Progenitor cell of endocrine pancreas (in vitro differentiated cells): ENCODE results near the gene IL31. TPM values are rescaled to one million over a fixed set of nuclear protein-coding genes. Genes with fewer than 3 reads are reported as not detected.
A peak's percentile ranks its signal among the peaks of the same experiment; 100 is the strongest.
"Not testable (repeated sequence)": the region's sequence is repeated elsewhere in the genome, so short reads cannot be mapped to it uniquely, and the experiment has no call there.

Experiments
- DNase-seq: peaks from one replicate; pipeline ENCODE4 v3.0.0; 2021; ENCODE audit warnings: low spot score; ENCODE audit not compliant: unreplicated experiment
- H3K27ac Mint-ChIP-seq: 2 replicates; pipeline ENCODE4 v1.8.0; 2021; ENCODE audit warnings: mild to moderate bottlenecking, moderate library complexity, mixed read lengths
- H3K27me3 Mint-ChIP-seq: 2 replicates; pipeline ENCODE4 v1.8.0; 2021; ENCODE audit warnings: mixed read lengths
- H3K36me3 Mint-ChIP-seq: 2 replicates; pipeline ENCODE4 v1.8.0; 2022; ENCODE audit warnings: mixed read lengths; ENCODE audit not compliant: insufficient read depth
- H3K4me1 Mint-ChIP-seq: 2 replicates; pipeline ENCODE4 v1.8.0; 2021; ENCODE audit warnings: low read depth, mixed read lengths
- H3K4me3 Mint-ChIP-seq: 2 replicates; pipeline ENCODE4 v1.8.0; 2021; ENCODE audit warnings: low read depth, mild to moderate bottlenecking, moderate library complexity, mixed read lengths
- H3K9me3 Mint-ChIP-seq: 2 replicates; pipeline ENCODE4 v1.8.0; 2021; ENCODE audit warnings: low read depth, mixed read lengths
- total RNA-seq: library from RNA; stranded (reverse); gene quantifications from 2 replicates; pipeline ENCODE4 v1.2.1, GENCODE V29; 2021
- TF ChIP-seq, protein P1 (sequence below): fragments of 200-600 bp; sonication (generic); IDR thresholded peaks from one replicate; pipeline ENCODE4 v1.5.0; 2021; ENCODE audit warnings: antibody characterized with exemption, mild to moderate bottlenecking; ENCODE audit not compliant: unreplicated experiment

Gene IL31
- total RNA-seq, 1 donor from 2014 or later, result not detected

DNA sequence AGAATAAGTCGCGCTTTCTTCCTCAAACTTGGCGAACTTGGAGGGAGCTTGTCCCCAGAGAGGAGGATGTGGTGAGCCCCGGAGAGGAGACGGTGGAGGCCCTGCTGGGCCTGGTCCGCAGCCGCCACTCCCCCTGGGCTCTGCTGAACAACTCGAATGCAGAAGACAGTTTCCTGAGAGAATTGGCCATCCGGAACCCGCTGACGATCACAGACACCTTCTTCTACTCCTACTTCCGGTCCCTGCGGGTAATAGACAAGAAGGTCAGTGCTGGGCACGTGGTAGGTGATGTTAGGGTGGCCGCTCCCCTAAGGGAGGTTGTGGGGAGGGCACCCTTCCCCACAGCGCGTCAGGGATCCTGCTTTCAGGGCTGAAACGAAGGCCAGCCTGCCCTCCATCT is 10.5 kb upstream of the IL31 start:
- no peak overlapping the region for H3K27ac Mint-ChIP-seq
- peaks cover 8% of the 10 kb centered on the region for H3K27me3 Mint-ChIP-seq
- no peak for DNase-seq
- no peaks in the 10 kb centered on the region for H3K36me3 Mint-ChIP-seq
- TF ChIP-seq, protein P1, sequence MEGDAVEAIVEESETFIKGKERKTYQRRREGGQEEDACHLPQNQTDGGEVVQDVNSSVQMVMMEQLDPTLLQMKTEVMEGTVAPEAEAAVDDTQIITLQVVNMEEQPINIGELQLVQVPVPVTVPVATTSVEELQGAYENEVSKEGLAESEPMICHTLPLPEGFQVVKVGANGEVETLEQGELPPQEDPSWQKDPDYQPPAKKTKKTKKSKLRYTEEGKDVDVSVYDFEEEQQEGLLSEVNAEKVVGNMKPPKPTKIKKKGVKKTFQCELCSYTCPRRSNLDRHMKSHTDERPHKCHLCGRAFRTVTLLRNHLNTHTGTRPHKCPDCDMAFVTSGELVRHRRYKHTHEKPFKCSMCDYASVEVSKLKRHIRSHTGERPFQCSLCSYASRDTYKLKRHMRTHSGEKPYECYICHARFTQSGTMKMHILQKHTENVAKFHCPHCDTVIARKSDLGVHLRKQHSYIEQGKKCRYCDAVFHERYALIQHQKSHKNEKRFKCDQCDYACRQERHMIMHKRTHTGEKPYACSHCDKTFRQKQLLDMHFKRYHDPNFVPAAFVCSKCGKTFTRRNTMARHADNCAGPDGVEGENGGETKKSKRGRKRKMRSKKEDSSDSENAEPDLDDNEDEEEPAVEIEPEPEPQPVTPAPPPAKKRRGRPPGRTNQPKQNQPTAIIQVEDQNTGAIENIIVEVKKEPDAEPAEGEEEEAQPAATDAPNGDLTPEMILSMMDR, result no peak
- H3K4me1 Mint-ChIP-seq, result no peaks in the 10 kb centered on the region
- peak overlapping the region; percentile 74 for H3K4me3 Mint-ChIP-seq
- H3K9me3 Mint-ChIP-seq, result no peaks in the 10 kb centered on the region

DNA sequence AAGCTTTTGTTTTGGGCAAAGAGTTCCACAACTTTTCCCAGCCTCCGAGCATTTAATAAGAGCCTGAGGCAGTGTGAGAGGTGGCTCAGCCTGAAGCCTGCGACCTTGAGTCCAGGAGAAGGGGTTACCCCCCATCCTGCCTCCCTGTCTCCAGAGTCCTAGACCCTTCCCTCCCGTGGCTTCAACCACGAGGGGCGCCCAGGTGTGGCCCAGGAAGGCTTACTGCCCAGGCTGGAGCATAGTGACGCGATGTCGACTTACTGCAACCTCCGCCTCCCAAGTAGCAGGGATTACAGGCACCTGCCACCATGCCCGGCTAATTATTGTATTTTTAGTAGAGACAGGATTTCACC is 9.5 kb upstream of the IL31 start:
- H3K4me1 Mint-ChIP-seq, result no peaks in the 10 kb centered on the region
- TF ChIP-seq, protein P1, result no peak
- H3K9me3 Mint-ChIP-seq, result no peaks in the 10 kb centered on the region
- no peaks in the 10 kb centered on the region for H3K36me3 Mint-ChIP-seq
- peak overlapping the region; percentile 74 for H3K4me3 Mint-ChIP-seq
- no peak overlapping the region for H3K27ac Mint-ChIP-seq
- no peak for DNase-seq
- H3K27me3 Mint-ChIP-seq, result peaks cover 8% of the 10 kb centered on the region

DNA sequence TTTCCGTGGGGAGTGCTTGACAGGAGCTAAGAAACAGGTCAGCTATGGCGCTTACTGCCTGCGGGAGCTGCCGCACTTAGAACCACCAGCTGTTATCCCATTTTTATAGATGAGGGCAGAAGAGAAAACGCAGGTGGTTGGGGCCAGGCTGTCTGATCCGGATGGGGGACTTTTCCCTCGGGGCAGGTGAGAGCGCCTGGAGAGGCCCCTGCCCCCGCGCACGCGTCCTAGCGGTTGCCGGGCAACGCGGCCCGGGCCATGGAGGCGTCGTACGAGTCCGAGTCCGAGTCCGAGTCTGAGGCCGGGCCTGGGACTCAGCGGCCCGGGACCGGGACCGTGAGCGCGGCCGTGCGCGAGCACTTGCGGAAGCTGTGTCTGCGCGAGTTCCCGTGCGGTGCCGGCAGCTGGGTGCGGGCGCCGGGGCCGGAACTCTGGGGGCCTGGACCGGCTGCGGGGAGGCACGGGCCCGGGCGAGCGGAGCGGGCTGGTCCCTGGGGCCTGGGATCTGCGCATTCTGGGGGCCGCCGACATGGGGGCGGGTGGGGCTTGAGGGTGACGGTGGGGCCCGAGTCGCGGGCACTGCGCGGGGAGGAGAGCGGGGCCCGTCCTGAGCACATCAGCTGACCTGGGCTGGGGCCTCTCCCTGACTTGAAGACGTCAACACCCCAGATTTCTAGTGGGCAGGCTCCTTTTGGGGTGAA is 9.0 kb upstream of the IL31 start, which contains the start of gene LRRC43:
Gene LRRC43, plus strand, starts transcription at position 237 of the 701 bp plus-strand sequence. Its CDS starts 22 bp downstream, at position 259.
- H3K9me3 Mint-ChIP-seq, result no peaks in the 10 kb centered on the region
- peak within 1 kb of the TSS; percentile 67 for H3K27ac Mint-ChIP-seq
- H3K4me1 Mint-ChIP-seq, result no peaks in the 10 kb centered on the region
- no peaks in the 10 kb centered on the region for H3K36me3 Mint-ChIP-seq
- peak within 1 kb of the TSS; percentile 74 for H3K4me3 Mint-ChIP-seq
- peak; percentile 61 for DNase-seq
- TF ChIP-seq, protein P1, result no peak
- peaks cover 8% of the 10 kb centered on the region for H3K27me3 Mint-ChIP-seq

DNA sequence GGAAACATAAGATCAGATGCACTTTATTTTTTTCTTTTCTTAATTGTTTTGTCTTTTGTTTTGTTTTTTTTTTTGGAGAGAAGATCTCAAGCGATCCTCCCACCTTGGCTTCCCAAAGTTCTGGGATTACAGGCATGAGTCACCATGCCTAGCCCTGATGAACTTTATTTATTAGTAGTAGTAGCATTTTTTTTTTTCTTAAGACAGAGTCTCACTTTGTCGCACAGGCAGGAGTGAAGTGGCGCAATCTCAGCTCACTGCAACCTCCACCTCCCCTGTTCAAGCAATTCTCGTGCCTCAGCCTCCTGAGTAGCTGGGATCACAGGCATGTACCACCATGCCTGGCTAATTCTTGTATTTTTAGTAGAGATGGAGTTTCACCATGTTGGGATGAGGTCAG is 2.5 kb upstream of the IL31 start:
- H3K4me1 Mint-ChIP-seq, H3K27ac Mint-ChIP-seq, H3K4me3 Mint-ChIP-seq, DNase-seq, H3K9me3 Mint-ChIP-seq, H3K36me3 Mint-ChIP-seq: not testable (repeated sequence)
- H3K27me3 Mint-ChIP-seq, result peaks cover 13% of the 10 kb centered on the region

DNA sequence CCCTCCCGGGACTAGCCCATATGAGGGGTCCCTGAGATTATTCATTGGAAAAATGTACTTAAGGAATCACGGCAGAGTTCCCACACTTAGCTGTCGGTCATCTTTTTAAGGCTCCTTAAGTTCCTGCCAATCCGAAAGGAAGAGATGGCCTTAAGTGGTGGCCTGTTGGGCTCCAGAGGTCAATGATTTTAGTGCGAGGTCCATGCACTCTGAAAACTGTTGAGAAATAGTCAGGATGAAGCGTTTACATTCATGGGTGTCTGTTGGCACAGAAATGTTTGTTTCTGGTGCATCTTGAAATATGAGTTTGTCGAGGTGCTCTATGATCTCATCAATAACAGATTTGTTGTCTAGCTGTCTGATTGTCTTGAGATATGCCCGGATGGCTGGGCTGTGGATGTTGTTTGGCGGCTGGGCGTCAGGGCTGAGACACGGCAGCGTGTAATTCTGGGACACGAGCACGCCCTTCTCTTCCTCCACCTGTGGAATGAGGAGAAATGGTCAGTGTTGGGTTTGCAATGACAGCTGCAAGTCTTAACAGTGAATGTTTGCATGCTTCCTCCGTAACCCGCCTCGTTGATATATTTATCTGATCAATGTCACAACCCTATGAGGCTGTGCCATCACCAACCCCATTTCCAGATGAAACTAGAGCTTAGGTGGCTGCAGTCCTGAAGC is 1.6 kb downstream of the IL31 start:
- no peak for DNase-seq

More for the DNA sequence above, 1.6 kb downstream of the IL31 start:
- no peak overlapping the region for H3K4me3 Mint-ChIP-seq
- no peaks in the 10 kb centered on the region for H3K9me3 Mint-ChIP-seq
- H3K4me1 Mint-ChIP-seq, result no peaks in the 10 kb centered on the region
- H3K27me3 Mint-ChIP-seq, result peaks cover 10% of the 10 kb centered on the region
- H3K27ac Mint-ChIP-seq, result no peak overlapping the region
- H3K36me3 Mint-ChIP-seq, result no peaks in the 10 kb centered on the region
- TF ChIP-seq, protein P1, result no peak
